NCI-H2107 treated with DMSO at 0.1 percent for 48 hours (cell line): ENCODE measurements around the gene CHCHD3.

Experiments used
- DNase-seq: peaks from one replicate; lab custom pipeline; 2025; ENCODE audit not compliant: unreplicated experiment; lab: John Stamatoyannopoulos, UW

The CHCHD3 gene

DNA sequence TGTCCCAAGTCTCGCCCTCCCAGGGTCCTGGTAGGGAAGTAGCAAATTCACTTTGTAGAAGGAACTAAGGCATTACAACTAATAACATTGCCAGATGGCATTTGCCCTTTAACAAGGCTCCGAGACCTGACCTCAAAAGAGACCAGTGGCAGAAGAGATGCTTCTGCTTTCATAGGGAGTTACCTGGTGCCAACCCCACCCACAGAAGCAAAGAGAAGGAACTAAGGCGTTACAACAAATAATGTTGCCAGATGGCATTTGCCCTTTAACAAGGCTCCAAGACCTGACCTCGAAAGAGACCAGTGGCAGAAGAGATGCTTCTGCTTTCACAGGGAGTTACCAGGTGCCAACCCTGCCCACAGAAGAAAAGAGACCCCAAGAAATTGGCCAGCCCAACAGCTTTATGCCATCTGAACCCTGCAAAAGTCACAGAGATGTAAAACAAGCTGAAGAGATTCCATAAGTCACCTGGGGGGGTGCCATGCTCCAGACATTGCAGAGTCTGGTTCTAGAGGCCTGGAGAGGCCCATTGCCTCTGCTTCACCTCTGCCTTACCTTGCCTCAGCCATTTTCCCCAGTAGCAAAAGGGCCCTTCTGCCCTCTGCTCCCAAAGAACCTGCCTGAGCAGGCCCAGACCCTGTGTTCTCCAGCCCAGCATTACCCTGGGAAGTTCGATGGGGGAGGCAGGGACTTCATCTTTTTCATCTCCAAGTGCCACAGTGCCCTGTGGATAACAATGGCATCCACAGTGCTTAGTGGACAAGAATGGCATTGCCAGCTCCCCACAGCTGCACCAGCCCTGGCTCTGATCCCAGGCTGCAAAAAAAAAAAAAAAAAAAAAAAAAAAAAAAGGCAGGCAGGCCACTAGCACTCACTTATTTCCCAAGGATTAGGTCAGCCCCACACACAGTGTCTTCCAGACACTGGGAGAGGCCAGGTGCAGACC, 326.1 kb downstream of the CHCHD3 start:
- DNase-seq: no peak

DNA sequence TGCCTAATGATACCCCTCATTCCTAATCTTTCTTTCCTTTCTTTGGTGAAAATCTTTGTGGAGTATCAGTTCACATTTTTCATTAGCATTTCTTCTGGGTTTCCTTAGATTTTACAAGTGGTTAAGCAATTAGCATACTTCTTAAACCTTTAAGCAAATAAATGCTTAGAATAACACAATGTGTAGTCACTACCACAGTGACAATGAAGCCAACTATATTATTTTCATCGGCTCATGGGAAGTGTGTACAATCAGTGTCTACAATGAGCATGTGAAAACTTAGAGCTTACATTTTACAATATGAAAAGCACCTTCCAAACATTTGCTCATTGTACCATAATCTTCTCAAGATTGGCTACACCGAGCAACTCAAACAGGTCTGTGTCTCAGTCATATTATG, 329.5 kb downstream of the CHCHD3 start:
- no peak for DNase-seq

DNA sequence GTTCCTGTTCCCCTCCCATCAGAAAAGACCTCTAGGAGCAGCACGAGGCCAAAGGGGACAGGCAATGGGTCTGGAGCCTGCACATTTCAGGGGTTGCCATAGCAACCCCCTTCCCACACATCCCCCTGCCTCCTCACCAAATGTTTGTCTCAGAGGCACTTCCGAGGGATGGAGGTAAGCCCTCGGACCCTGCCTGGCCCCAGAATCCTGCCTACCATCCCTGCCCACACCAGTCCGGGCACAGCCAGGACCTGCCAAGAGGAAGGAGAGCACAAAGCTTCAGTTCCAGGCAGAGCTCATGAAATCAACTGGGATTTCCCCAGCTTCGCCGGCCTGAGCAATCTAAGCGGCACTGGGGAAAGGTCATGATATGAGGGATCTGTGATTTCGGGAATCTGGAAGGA, 330.6 kb downstream of the CHCHD3 start:
- DNase-seq: no peak

DNA sequence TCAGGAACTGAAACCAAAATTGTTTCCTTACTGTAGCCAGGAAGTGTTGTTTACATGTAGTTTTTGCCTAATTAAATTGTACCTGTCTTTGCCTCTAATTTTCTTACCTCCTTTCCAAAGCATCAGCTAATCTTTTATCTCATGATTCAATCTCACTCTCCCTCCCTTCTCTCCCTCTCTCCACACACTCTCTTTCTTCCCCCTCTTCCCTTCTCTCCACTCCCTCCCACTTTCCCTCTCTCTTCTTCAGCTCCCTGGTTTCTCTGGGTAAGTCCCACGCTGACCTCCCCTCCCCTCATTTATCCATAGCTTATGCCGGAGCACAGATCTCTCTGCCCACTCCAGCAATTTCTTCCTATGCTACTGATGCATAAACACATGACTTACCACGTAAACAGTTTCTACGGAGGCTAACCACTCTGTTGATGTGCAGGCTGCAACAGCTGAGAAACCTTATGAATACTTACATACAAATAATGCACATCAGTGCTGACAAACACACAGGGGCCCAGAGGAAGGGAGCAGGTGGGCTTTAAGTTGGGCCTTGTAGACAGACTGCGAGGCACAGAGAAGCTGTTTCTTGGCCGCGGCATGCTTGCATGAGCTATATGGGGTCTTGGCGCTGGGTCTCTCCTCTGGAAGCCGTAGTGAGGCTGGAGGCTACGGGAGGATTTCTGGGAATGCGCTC, 331.2 kb downstream of the CHCHD3 start:
- no peak for DNase-seq

DNA sequence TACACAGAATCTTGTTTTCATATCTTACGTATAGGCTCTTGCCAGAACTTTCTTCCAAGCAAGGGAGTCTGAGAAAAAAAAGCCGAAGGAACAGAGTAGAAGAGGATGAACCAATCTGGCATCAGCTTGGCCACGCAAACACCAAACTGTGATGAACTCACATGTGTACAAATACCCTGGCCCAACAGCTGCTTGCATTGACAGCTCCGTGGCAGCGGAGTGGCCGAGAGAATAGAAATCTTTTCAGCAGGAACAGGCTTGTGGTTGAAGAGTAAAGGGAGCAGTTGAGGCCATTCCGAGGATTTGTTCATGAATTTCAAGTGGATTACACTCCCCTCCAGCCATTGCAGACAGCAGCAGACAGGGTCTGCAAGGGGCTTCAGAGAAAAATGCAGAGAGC, 331.8 kb downstream of the CHCHD3 start:
- no peak for DNase-seq

DNA sequence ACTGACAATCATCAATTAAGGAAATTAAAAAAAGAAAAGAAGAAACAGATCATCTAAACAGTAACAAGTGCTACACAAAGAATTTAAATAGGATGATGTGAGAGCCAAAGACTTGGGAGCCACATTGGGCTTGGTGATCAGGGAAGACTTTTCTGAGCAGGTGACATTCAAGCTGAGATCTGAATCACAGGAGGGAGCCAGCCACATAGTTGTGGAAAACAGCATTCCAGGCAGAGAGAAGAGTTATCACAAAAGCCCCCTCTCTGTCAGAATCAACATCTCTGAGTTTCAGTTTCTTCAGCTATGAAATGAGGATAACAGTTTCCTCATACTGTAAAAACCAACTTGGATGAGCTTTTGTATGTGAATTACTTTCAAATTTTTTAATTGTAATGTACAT, 336.4 kb downstream of the CHCHD3 start:
- DNase-seq: no peak

DNA sequence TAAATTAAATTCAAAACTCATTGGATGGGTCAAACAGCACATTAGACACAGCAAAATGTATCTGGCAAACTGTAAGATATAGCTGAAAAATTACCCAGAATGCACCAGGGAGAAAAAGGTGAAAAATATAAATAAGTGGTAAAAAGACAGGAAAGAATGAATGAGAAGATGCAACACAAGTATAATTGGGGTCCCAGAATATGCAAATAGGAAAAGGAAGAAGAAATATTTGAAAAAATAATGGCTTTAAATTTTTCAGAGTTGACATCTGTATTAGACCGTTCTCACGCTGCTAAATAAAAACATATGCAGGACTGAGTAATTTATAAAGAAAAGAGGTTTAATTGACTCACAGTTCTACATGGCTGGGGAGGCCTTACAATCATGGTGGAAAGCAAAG, 337.9 kb downstream of the CHCHD3 start:
- no peak for DNase-seq

DNA sequence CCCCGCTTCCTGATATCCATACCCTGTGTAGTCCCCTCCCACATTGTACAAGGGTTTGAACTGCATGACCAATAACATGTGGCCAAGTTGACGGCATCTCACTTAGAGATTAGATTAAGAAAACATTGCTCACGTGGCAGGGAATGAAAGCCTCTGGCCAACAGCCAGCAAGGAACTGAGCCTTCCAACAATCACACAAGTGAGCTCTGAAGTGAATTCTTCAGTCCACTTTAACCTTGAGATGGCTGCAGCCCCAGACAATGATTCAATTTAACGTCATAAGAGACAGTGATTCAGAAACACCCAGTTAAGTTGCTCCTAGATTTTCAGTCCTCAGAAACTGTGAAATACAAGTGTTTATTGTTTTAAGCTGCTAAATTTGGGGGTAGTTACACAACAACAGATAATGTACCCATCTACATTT, 339.7 kb downstream of the CHCHD3 start:
- DNase-seq: no peak

DNA sequence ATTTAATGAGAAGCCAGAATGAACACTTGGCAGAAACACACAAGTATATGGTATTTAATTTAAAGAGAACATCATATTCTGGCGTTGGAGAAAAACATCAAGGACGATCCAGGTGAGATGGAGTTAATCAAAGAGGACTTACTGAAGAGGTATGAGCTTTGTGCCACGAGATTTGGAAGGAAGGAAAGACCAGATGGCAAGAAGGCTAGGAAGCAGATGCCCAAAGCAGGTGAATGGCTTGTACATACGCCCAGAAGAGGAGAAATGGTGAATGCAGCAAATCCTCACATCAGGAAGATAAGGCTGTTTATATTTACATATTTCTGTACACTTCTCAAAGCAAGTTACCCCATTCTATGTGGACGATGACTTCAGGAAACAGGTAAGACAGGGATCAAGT, 341.7 kb downstream of the CHCHD3 start:
- no peak for DNase-seq

DNA sequence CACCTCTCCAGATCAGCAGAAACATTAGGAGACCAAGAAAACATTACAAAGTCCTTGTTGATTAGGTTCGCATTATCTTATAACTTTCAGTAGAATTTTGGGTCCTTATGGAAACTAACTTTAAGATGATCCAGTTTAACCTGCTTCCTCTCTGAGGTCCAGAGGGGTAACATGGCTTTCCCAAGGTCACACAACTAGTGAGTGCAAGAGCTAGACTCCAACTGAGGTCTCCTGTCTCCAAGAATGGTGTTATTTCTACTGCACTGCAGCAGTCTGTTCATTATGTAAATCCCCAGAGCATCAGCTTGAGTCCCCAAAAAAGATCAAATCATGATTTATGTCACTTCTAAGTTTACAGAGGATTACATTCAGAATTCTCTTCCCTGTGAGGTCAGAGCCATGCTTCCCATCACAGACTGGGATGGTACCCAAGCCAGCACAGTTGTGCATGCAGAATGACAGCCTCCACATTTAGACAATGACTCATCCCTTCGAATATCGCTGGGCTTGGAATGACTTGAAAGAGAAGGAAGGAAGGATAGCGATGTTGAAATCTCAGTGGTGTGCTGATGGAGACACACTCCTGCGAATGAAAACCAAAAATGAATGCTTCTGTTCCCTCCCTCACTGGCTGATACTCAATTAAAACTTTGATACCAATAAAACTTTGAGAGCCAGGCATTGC, 342.5 kb downstream of the CHCHD3 start:
- no peak for DNase-seq

DNA sequence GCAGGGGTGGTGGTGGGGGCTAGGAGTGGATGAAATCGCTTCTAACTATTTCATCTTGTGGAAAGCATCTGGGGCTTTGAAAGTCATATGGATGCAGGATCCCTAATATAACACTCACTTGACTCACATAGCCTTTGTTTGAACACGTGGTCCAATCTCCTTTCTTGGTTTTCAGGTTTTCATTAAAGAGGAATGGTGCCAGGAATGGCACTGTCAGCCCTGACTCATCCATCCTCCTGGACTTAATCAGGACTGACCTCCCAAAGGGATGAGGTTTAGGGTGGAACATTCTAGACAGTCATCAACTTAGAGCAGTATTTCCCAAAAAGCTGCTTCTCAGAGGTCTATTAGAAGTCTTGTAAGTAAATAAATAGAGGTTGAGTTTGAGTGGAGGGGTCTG, 343.6 kb downstream of the CHCHD3 start:
- DNase-seq: no peak

DNA sequence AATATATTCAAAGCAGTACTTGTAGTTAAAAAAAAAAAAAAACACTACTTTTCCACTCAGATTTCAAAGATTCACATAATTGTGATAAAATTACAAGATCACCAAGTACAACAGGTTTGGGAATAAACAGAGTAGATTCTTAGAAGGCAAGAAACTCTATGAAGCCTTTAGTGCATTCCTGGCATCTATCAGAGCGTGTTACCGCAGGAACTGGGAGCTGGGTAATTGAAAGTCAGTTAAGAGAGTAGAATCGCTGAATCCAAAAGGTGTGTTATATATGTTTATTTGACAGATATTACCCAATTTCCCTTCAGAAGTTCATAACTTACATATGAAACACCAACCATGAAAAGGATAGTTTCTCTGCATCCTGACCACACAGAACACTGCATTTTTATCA, 346.4 kb downstream of the CHCHD3 start:
- DNase-seq: no peak
